ENCODE data around the gene SDCCAG8.

The SDCCAG8 gene

GRCh38 chr1:243286409-243287122, 30.7 kb downstream of the SDCCAG8 start:
- no peak for DNase-seq (ENCODE audit: low read depth)

- DNase-seq (ENCODE audit: low read depth) = no peak
These were observed 31.3 kb downstream of the SDCCAG8 start for GRCh38 chr1:243287123-243287460.

- no peak for DNase-seq (ENCODE audit: low read depth)
These were observed 31.8 kb downstream of the SDCCAG8 start for GRCh38 chr1:243287652-243288051.

- no peak for DNase-seq (ENCODE audit: low read depth)
These were observed 32.2 kb downstream of the SDCCAG8 start for GRCh38 chr1:243288062-243288461.

- DNase-seq (ENCODE audit: low read depth) = no peak
These were observed 35.5 kb downstream of the SDCCAG8 start for GRCh38 chr1:243291292-243291691.

- no peak for DNase-seq (ENCODE audit: low read depth)
These were observed 36.3 kb downstream of the SDCCAG8 start for GRCh38 chr1:243292117-243292516.

- DNase-seq (ENCODE audit: low read depth) = no peak
These were observed 38.3 kb downstream of the SDCCAG8 start for GRCh38 chr1:243293941-243294722.

- no peak for DNase-seq (ENCODE audit: low read depth)
These were observed 38.9 kb downstream of the SDCCAG8 start for GRCh38 chr1:243294723-243295121.

- DNase-seq (ENCODE audit: low read depth) = no peak
These were observed 43.2 kb downstream of the SDCCAG8 start for GRCh38 chr1:243299069-243299468.

- no peak for DNase-seq (ENCODE audit: low read depth)
These were observed 45.2 kb downstream of the SDCCAG8 start for GRCh38 chr1:243301059-243301458.

- no peak for DNase-seq (ENCODE audit: low read depth)
These were observed 56.0 kb downstream of the SDCCAG8 start for GRCh38 chr1:243311809-243312208.

- no peak for DNase-seq (ENCODE audit: low read depth)
These were observed 57.3 kb downstream of the SDCCAG8 start for GRCh38 chr1:243312952-243313634.

- no peak for DNase-seq (ENCODE audit: low read depth)
These were observed 58.0 kb downstream of the SDCCAG8 start for GRCh38 chr1:243313635-243314536.

GRCh38 chr1:243315455-243315854, 59.6 kb downstream of the SDCCAG8 start:
- DNase-seq (ENCODE audit: low read depth) = no peak

- no peak for DNase-seq (ENCODE audit: low read depth)
These were observed 60.1 kb downstream of the SDCCAG8 start for GRCh38 chr1:243315893-243316292.

- DNase-seq (ENCODE audit: low read depth) = no peak
These were observed 60.6 kb downstream of the SDCCAG8 start for GRCh38 chr1:243316366-243316989.

- no peak for DNase-seq (ENCODE audit: low read depth)
These were observed 64.4 kb downstream of the SDCCAG8 start for GRCh38 chr1:243320224-243320623.

- DNase-seq (ENCODE audit: low read depth) = no peak
These were observed 66.5 kb downstream of the SDCCAG8 start for GRCh38 chr1:243322326-243322725.

- no peak for DNase-seq (ENCODE audit: low read depth)
These were observed 67.7 kb downstream of the SDCCAG8 start for GRCh38 chr1:243323491-243323890.

GRCh38 chr1:243325305-243325890, 69.6 kb downstream of the SDCCAG8 start:
- DNase-seq (ENCODE audit: low read depth) = peak; percentile 2

- no peak for DNase-seq (ENCODE audit: low read depth)
These were observed 76.6 kb downstream of the SDCCAG8 start for GRCh38 chr1:243332440-243332839.

All from CMK (cell line).